ENCODE data around the gene GPR137B.
"Not testable (repeated sequence)": the region's sequence is repeated elsewhere in the genome, so short reads cannot be mapped to it uniquely, and the experiment has no call there.

The GPR137B gene

DNA sequence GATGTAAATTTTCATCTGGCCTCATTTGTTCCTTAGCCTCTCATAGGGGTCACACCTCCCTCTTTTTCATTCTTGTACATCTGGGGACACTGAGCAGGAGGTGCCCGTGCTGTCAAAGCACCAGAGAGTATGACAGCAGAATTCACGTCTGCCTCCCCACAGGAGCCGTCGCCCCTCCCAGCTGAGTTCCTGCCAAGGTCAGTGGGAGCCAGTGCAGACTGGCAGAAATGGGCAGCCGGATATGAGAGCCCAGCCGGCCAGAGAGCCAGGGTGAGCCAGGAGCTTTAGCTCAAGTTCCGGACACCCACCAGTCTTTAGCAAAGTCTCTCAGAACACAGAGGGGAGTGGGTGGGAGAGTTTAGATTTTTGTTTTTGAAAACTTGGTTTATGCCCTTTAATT lies 21.9 kb downstream of the GPR137B start:
- no peak for DNase-seq

DNA sequence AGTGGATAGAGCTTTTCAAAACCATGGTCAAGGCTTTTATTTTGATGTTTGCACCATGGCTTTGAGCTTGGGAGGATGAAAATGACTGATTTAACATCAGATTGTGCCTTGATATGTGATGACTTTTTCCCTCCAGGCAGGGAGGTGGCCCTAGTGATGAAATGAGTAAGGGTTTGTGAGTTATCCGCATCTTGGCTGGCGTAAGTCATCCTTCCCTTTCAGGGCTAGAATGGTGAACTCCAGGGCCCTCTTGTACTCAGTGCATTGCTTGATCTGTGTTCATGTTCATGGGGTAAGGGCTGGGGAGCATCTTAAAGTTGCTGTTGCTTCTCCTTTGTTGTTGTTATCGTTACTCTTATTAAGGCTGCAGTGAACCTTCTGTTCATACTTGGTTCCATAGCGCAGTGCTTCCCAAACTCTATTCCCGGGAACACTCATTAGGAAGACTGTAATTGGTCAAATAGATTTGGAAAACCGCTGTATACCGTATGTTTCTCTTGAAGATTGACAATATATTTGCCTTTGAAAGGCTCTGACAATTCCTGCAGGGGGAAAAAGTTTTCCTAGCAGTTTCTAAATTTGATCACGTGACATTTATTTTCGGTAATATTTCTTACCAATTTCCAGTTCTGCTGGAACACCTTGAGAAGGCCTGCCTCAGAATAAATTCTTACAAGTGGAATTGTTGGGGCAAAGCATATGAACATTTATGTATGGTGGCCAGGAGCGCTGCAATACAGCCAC lies 23.1 kb downstream of the GPR137B start:
- DNase-seq = no peak

- no peak for DNase-seq
These were observed 23.7 kb downstream of the GPR137B start for GRCh38 chr1:236166041-236166440.

GRCh38 chr1:236167154-236167553 lies 24.8 kb downstream of the GPR137B start:
- no peak for DNase-seq

DNA sequence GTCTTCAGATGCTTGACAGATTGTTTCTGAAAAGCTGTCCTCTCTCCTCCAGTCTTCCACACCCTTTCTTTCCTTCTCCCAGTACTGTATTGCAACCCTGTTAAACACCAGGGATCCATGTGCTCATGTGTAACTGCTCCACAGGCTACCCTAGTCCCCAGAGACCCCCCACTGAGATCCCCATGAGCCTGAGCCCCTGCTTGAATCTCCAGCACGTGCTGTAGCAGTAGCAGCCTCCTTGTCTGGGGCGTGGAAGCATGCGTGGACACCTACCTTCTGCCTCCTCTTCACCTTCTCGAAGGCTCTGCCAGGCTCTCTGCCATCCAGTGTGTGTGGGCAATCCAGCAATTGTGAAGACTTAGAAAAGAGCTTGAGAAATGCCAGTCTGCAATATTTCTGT lies 25.2 kb downstream of the GPR137B start:
- no peak for DNase-seq

- no peak for DNase-seq
These were observed 26.5 kb downstream of the GPR137B start for GRCh38 chr1:236168716-236169429.

DNA sequence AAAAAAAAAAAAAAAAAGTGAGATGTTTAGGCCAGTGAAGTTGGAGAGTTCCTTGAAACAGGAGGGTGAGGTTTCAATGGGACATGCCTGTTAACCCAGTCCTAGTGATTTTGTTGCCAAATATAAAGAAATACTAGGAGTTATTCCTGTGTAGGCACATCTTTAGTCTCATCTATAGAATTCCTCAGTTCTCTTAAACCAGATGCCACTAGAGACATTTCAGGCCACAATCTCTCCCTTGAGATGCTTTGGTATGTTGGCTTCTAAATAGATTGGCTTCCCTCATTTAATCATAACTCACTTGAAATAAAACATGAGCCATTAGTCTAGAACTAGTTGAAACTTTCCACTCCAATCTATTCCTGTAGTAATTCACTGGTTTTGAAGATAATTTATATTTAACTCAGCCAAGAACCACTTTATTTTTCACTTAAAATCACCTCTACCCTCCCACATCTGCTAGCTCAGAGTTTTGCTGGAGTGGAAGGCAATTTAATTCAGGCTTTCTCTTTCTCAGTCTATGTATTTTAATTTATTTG lies 29.8 kb downstream of the GPR137B start:
- no peak for DNase-seq

DNA sequence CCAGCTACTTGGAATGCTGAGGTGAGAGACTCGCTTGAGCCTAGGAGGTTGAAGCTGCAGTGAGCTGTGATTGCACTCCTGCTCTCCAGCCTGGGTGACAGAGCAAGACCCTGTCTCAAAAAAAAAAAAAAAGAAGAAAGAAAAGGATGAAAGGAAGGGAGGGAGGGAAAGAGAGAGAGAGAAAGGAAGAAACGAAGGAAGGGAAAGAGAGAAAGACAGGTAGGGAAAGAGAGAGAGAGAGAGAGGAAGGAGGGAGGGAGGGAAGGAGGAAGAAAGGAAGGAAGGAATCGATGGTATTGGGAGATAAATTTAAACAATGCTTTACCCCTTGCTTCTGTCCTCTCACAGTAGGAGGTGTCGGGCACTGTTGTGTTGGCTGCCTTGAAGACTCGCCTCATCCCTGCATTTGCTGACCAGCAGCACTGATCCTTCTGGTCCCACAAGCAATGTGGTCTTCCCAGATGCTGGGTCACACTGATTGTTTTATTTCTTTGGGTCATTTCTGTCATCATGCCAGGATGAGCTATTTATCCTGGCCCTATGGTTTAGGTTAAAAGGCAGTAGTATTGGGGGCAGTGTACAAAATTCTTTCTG lies 30.9 kb downstream of the GPR137B start:
- no peak for DNase-seq

DNA sequence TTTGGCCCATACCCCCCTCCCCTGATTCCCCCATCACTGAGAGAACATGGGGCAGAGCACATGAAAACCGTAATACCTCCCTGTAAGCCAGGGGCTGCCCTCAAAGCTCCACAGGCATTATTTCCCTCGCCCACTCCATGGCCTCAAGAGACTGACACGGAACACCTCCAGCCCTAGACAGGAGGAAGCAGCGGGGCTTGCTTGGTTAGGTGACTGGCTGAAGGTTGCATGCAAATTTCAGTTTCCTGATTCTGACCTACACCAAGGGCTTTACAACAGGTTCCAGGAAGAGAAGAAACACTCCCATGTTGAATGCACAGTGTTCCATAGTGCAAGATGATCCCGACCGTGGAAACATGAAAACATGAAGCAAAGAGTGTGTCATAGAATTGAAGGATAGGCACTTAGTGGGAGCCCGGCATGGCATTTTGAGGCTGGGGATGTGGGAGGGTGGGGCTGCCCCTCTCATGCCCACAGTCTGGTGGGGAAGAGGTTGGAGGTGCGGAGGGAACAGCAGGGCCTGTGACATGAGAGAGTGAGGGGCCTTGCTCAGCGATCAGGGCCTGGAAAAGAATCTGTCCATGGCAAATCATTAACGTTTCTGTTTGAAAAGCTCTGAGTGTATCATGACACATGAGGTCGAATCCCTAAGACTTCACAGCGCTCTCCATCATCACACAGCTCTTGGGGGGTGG lies 33.5 kb downstream of the GPR137B start:
- no peak for DNase-seq

DNA sequence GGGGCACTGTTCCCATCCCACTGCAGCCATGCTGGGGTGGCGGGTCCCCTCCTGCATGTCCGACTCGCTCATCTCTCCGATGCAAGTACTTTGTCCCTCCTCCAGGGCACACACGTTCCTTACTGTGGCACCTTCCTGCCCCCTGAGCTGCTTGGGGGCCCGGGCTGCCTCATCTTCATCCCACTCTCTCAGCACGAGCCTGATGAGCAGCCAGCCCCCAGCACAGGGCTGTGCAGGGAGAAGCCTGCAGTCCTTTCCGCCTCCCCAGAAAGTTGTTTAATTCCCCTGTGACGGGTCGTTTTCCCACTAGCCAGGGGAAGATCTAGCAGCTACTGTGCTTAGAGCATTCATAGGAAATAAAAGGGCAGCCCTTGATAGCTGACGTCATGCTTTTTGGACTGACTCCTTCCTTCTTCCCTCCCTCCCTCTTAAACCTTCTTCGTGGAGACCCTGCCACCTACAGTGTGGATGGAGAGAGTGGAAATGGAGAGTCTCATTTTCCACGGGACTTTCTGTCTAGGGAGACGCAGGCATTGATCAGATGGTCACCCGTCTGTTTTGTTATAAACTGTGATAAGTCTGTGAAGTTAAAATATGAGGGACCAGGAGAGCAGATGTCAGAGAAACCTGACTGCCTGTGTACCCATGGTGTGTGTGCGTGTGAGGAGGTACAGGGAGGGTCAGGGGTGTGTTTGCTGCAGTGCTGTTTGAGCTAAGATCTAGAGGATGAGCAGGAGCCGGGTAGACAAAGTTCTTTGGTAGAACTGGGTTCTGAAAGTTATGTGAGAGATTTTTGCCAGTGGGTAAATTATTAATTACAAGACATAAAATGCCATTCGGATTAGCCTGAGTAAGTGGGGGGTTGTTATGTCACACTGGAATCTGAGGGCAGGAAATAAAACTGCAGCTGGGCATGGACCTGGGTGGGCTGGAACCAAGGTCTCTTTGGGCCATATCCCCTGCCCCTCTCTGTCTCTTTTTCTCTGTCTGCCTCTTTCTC lies 34.3 kb downstream of the GPR137B start:
- DNase-seq = no peak

DNA sequence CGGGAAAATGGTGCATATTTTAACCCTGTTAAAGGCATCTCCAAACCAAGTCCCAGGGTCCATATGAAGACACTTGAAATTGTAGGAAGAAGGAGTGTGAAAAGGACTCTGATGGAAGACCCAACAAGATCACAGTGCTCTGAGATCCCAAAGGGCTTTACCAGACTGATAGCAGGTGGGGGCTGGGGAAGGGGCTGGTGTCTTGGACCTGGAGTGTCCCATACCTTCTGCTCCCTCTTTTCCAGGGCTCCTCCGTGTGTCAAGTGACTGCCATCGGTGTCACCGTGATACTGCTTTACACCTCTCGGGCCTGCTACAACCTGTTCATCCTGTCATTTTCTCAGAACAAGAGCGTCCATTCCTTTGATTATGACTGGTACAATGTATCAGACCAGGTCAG lies 37.3 kb downstream of the GPR137B start:
- DNase-seq = no peak

DNA sequence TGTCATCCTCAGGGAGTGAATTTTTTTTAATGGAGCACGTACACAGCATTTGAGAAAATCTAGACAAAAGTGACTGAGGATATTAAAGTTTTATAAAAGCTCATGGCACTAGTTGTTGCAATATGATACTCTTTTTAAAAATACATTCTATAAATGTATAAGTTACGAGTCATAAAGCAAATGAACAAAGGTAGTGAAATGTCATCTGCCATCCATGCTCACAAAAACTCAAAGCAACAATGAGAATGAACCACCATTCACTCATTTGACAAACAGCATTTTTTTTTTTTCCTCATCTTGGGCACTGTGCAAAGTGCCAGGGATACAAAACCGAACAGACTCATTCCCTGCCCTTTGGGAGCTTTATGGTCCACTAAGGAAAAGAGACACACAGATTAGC lies 38.7 kb downstream of the GPR137B start:
- DNase-seq = no peak

DNA sequence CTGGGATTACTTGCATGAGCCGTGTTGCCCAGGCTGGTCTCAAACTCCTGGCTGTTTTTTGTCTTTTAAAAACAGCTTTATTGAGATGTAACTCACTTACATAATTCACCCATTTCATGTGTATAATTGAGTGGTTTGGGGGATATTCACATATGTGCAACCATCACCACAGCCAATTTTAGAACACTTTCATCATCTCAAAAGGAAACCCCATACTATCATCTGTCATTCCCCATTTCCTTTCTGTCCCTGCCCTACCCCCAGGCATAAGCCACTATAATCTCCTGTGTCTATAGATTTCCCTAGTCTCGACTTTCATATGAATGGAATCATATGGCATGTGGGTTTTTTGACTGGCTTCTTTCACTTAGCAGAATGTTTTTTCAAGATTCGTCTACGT lies 43.3 kb downstream of the GPR137B start:
- no peak for DNase-seq

DNA sequence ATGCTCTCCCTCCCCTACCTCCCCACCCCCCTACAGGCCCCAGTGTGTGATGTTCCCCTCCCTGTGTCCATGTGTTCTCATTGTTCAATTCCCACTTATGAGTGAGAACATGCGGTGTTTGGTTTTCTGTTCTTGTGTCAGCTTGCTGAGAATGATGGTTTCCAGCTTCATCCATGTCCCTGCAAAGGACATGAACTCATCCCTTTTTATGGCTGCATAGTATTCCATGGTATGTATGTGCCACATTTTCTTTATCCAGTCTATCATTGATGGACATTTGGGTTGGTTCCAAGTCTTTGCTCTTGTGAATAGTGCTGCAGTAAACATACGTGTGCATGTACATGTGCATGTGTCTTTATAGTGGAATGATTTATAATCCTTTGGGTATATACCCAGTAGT lies 44.1 kb downstream of the GPR137B start:
- not testable (repeated sequence) for DNase-seq

DNA sequence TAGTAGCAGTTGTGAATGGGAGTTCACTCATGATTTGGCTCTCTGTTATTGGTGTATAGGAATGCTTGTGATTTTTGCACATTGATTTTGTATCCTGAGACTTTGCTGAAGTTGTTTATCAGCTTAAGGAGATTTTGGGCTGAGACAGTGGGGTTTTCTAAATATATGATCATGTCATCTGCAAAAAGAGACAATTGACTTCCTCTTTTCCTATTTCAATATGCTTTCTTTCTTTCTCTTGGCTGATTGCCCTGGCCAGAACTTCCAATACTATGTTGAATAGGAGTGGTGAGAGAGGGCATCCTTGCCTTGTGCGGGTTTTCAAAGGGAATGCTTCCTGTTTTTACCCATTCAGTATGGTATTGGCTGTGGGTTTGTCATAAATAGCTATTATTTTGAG lies 45.7 kb downstream of the GPR137B start:
- not testable (repeated sequence) for DNase-seq

DNA sequence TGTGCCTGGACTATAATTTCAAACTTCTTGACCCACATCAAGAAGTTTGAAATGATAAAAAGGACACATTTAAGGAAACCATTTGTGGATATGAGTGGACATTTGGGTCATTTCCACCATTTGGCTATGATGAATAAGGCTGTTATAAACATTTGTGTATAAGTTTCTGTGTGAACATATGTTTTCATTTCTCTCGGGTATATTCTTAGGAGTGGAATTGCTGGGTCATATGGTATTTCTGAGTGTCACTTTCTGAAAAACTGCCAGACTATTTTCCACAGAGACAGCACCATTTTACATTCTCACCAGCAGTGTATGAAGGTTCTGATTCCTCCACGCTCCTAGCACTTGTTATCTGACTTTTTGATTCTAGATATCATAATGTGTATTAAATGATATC lies 50.8 kb downstream of the GPR137B start:
- no peak for DNase-seq

GRCh38 chr1:236200925-236201324 lies 58.6 kb downstream of the GPR137B start:
- DNase-seq = no peak

GRCh38 chr1:236201786-236202185 lies 59.4 kb downstream of the GPR137B start:
- no peak for DNase-seq

DNA sequence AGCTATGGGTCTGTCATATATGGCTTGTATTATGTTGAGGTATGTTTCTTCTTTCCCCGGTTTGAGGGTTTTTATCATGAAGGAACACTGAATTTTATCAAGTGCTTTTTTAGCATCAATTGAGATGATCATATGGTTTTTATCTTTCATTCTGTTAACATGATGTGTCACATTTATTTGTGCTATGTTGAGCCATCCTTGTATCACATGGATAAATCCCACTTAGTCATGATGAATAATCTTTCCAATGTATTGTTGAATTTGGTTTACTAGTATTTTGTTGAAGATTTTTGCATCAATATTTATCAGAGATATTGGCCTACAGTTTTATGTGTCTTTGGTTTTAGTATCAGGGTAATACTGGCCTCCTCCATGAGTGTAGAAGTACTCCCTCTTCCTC lies 61.7 kb downstream of the GPR137B start:
- no peak for DNase-seq

DNA sequence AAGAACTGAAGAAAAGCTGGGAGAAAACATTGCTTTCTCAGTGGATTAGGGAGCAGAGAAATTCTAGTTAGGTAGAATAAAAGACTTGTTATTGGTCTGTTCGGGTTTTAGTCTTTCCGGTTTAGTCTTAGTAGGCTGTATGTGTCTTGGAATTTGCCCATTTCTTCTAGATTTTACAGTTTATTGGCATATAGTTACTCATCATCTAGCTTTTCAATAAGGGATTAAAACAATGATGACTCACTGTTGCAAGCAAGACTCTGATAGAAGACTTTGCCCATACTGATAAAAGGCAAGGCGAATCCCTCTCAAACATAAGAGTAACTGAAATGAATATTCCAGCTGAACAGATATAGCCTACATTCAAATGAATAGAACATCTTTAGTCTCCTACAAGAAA lies 62.3 kb downstream of the GPR137B start:
- DNase-seq = no peak

GRCh38 chr1:236206548-236206947 lies 64.2 kb downstream of the GPR137B start:
- DNase-seq = no peak

- no peak for DNase-seq
These were observed 64.8 kb downstream of the GPR137B start for GRCh38 chr1:236207121-236207520.

All from midbrain (tissue), 1 donor.